Measurements from ENCODE around the gene ATP5PB. TPM values are rescaled to one million over a fixed set of nuclear protein-coding genes. Genes with fewer than 3 reads are reported as not detected.

ATP5PB gene
- total RNA-seq, 4 donors from 2014 or later, result 91.2 to 176 (median 103) TPM

- no peak for TF ChIP-seq EP300 (IDR thresholded peaks at IDR 0.05)
- TF ChIP-seq CTCF (IDR thresholded peaks at IDR 0.05), result no peak
- no peak for TF ChIP-seq POLR2A (IDR thresholded peaks at IDR 0.05)
- Histone ChIP-seq H3K36me3 (no peaks in the 10 kb centered on the region), H3K4me1 (no peaks in the 10 kb centered on the region), H3K9me3 (no peaks in the 10 kb centered on the region), H3K27me3 (no peaks in the 10 kb centered on the region), H3K4me3 (no peak overlapping the region), H3K27ac (no peak overlapping the region)
- 0 to 3% methylated on average over 2 of the region's 2 CpGs for WGBS, 2 donors
- DNase-seq (ENCODE audit: low spot score in 2 of 2), result no peak
These were observed 42.9 kb upstream of the ATP5PB start for GRCh38 chr1:111406321-111406768.

GRCh38 chr1:111407301-111407700, 42.0 kb upstream of the ATP5PB start:
- H3K27ac ChIP-seq, result no peak overlapping the region
- no peaks in the 10 kb centered on the region for H3K9me3 ChIP-seq
- no peaks in the 10 kb centered on the region for H3K36me3 ChIP-seq
- no peak for DNase-seq (ENCODE audit: low spot score in 2 of 2)
- no peaks in the 10 kb centered on the region for H3K27me3 ChIP-seq
- no peak for TF ChIP-seq CTCF (IDR thresholded peaks at IDR 0.05)
- no peak for TF ChIP-seq EP300 (IDR thresholded peaks at IDR 0.05)
- TF ChIP-seq POLR2A (IDR thresholded peaks at IDR 0.05), result no peak
- no peak overlapping the region for H3K4me3 ChIP-seq
- no peaks in the 10 kb centered on the region for H3K4me1 ChIP-seq
- 71 to 80% methylated on average over 6 of the region's 6 CpGs for WGBS, 2 donors

GRCh38 chr1:111412839-111413238, 36.4 kb upstream of the ATP5PB start:
- no peak overlapping the region for H3K4me3 ChIP-seq
- H3K27ac ChIP-seq, result no peak overlapping the region
- no peaks in the 10 kb centered on the region for H3K9me3 ChIP-seq
- TF ChIP-seq EP300 (IDR thresholded peaks at IDR 0.05), result no peak
- TF ChIP-seq POLR2A (IDR thresholded peaks at IDR 0.05), result no peak
- no peak for TF ChIP-seq CTCF (IDR thresholded peaks at IDR 0.05)
- no peaks in the 10 kb centered on the region for H3K4me1 ChIP-seq
- H3K27me3 ChIP-seq, result no peaks in the 10 kb centered on the region
- H3K36me3 ChIP-seq, result peaks cover 0 to 27% (median 0%) of the 10 kb centered on the region in 3 donors
- DNase-seq (ENCODE audit: low spot score in 2 of 2), result no peak
- 82 to 87% methylated on average over 2 of the region's 2 CpGs for WGBS, 2 donors

- H3K36me3 ChIP-seq, result peaks cover 0 to 27% (median 0%) of the 10 kb centered on the region in 3 donors
- H3K9me3 ChIP-seq, result no peaks in the 10 kb centered on the region
- no peak overlapping the region for H3K27ac ChIP-seq
- DNase-seq (ENCODE audit: low spot score in 2 of 2), result no peak
- no peak for TF ChIP-seq POLR2A (IDR thresholded peaks at IDR 0.05)
- no peaks in the 10 kb centered on the region for H3K4me1 ChIP-seq
- WGBS, 2 donors, result 44 to 68% methylated on average over 2 of the region's 2 CpGs
- H3K27me3 ChIP-seq, result no peaks in the 10 kb centered on the region
- no peak overlapping the region for H3K4me3 ChIP-seq
These were observed 34.5 kb upstream of the ATP5PB start for GRCh38 chr1:111414756-111415155.

- Histone ChIP-seq H3K36me3 (peaks cover 0 to 31% (median 0%) of the 10 kb centered on the region in 3 donors), H3K9me3 (no peaks in the 10 kb centered on the region), H3K4me3 (no peak overlapping the region), H3K27me3 (no peaks in the 10 kb centered on the region), H3K4me1 (no peaks in the 10 kb centered on the region), H3K27ac (no peak overlapping the region)
- 82 to 85% methylated on average over 3 of the region's 3 CpGs for WGBS, 2 donors
- TF ChIP-seq EP300 (IDR thresholded peaks at IDR 0.05) (no peak), POLR2A (IDR thresholded peaks at IDR 0.05) (no peak), CTCF (IDR thresholded peaks at IDR 0.05) (no peak)
- no peak for DNase-seq (ENCODE audit: low spot score in 2 of 2)
These were observed 33.8 kb upstream of the ATP5PB start for GRCh38 chr1:111415461-111415860.

- WGBS, 2 donors, result 93 to 100% methylated on average over 1 of the region's 1 CpG
These were observed 31.5 kb upstream of the ATP5PB start for GRCh38 chr1:111417755-111418154.

More at GRCh38 chr1:111417755-111418154, 31.5 kb upstream of the ATP5PB start:
- no peak overlapping the region for H3K27ac ChIP-seq
- H3K4me3 ChIP-seq, result no peak overlapping the region
- H3K36me3 ChIP-seq, result peaks cover 0 to 45% (median 0%) of the 10 kb centered on the region in 3 donors
- no peak for DNase-seq (ENCODE audit: low spot score in 2 of 2)
- H3K4me1 ChIP-seq, result no peaks in the 10 kb centered on the region
- no peaks in the 10 kb centered on the region for H3K27me3 ChIP-seq
- no peak for TF ChIP-seq EP300 (IDR thresholded peaks at IDR 0.05)
- TF ChIP-seq CTCF (IDR thresholded peaks at IDR 0.05), result no peak
- TF ChIP-seq POLR2A (IDR thresholded peaks at IDR 0.05), result no peak
- H3K9me3 ChIP-seq, result no peaks in the 10 kb centered on the region
